GM12891 (cell line): ENCODE measurements around the gene THAP6.
"Not testable (repeated sequence)": the region's sequence is repeated elsewhere in the genome, so short reads cannot be mapped to it uniquely, and the experiment has no call there.

Source experiments
- POLR2A ChIP-seq: IDR thresholded peaks from 2 replicates; pipeline ENCODE4 v1.6.1; 2011; ENCODE audit warnings: low read depth, low read length, control low read depth
- POLR2AphosphoS5 ChIP-seq: IDR thresholded peaks from 2 replicates; pipeline ENCODE4 v1.6.1; 2011; ENCODE audit warnings: low read depth, low read length, control low read depth
- POU2F2 ChIP-seq: IDR thresholded peaks from 2 replicates; pipeline ENCODE4 v1.6.1; 2011; ENCODE audit warnings: low read depth, mild to moderate bottlenecking, control low read depth, low read length, moderate library complexity
- SPI1 ChIP-seq: IDR thresholded peaks from 2 replicates; pipeline ENCODE4 v1.6.1; 2011; ENCODE audit warnings: low read depth, low read length, control low read depth
- TAF1 ChIP-seq: IDR thresholded peaks from 2 replicates; pipeline ENCODE4 v1.6.1; 2011; ENCODE audit warnings: low read depth, low read length, control low read depth

DNA sequence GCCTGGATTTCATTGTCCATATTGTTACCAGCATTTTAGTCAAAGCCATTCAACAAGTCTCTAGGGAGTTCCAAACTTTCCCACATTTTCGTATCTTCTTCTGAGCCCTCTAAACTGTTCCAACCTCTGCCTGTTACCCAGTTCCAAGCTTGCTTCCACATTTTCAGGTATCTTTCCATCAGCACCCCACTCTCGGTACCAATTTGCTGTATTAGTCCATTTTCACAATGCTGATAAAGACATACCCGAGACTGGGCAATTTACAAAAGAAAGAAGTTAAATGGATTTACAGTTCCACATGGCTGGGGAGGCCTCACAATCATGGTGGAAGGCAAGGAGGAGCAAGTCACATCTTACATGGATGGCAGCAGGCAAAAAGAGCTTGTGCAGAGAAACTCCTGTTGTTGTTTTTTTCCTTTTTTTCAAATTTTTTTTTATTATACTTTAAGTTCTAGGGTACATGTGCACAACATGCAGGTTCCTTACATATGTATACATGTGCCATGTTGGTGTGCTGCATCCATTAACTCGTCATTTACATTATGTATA, 19.1 kb downstream of the THAP6 start:
- TF ChIP-seq POLR2A, TAF1, POLR2AphosphoS5, SPI1, POU2F2: not testable (repeated sequence)
